ENCODE data around the gene KDF1. TPM values are rescaled to one million over a fixed set of nuclear protein-coding genes. Genes with fewer than 3 reads are reported as not detected.

Gene KDF1
- total and polyA plus RNA-seq, 2 donors (not counting 3 experiments of a cell fraction or from before 2014, with no cell fraction given) = not detected

- Histone ChIP-seq H3K4me1 (ENCODE audit: control insufficient read depth, extremely low read depth, insufficient read depth, low read length) (peaks cover 8% of the 10 kb centered on the region), H3K27me3 (ENCODE audit: control insufficient read depth in 2 of 2, insufficient read depth in 2 of 2, low read length in 2 of 2) (no peaks in the 10 kb centered on the region), H3K9me3 (replicated peaks; ENCODE audit: control insufficient read depth, insufficient read depth, low read length) (no peaks in the 10 kb centered on the region), H3K9me1 (replicated peaks; ENCODE audit: control insufficient read depth, extremely low read depth, insufficient read depth, low read length) (no peaks in the 10 kb centered on the region), H3K4me2 (ENCODE audit: insufficient read depth, low read length) (no peak overlapping the region), H3K36me3 (ENCODE audit: control insufficient read depth in 2 of 2, extremely low read depth in 1 of 2, insufficient read depth in 2 of 2, low read length in 2 of 2) (peaks cover 14 to 41% of the 10 kb centered on the region in 2 experiments), H3K4me3 (replicated peaks in 1 of 3; ENCODE audit: insufficient read depth in 1 of 3, low read depth in 1 of 3, low read length in 3 of 3) (no peak overlapping the region), H3K9ac (replicated peaks; ENCODE audit: extremely low read depth, insufficient read depth, low read length) (no peak overlapping the region), H3K79me2 (ENCODE audit: control insufficient read depth, insufficient read depth, low read length) (no peaks in the 10 kb centered on the region), H2AFZ (ENCODE audit: low read depth, low read length) (no peak overlapping the region), H4K20me1 (replicated peaks; ENCODE audit: control insufficient read depth, extremely low read depth, insufficient read depth, low read length) (no peaks in the 10 kb centered on the region), H3K27ac (ENCODE audit: insufficient read depth, low read depth, low read length) (no peak overlapping the region)
- intact Hi-C loops (cut with micrococcal nuclease) (no loop called here), dilution Hi-C loops (cut with MboI; ENCODE audit: extremely low pct_ligation_motif_present, low sequenced_read_pairs) (no loop called here)
- FAIRE-seq = no peak
- ChIA-PET POLR2A (no interaction called here), CTCF (no interaction called here)
- TF ChIP-seq EZH2 (IDR thresholded peaks at IDR 0.05; ENCODE audit: borderline replicate concordance, low read depth, low read length, severe bottlenecking) (no peak), GATA2 (IDR thresholded peaks at IDR 0.05; ENCODE audit: insufficient read depth, insufficient read length, low read depth, low read length) (no peak), FOS (IDR thresholded peaks at IDR 0.05; ENCODE audit: borderline replicate concordance, insufficient read depth, low read length) (no peak), POLR2AphosphoS5 (IDR thresholded peaks at IDR 0.05; ENCODE audit: insufficient read depth, low read depth, low read length) (no peak), JUN (IDR thresholded peaks at IDR 0.05; ENCODE audit: borderline replicate concordance, insufficient read depth, insufficient read length, low read depth) (no peak), MYC (IDR thresholded peaks at IDR 0.05; ENCODE audit: low read depth, low read length) (no peak), POLR2A (IDR thresholded peaks at IDR 0.05; ENCODE audit: low read depth, low read length) (no peak), MAX (IDR thresholded peaks at IDR 0.05; ENCODE audit: insufficient read depth, insufficient read length) (no peak)
- TF ChIP-seq, protein P1, sequence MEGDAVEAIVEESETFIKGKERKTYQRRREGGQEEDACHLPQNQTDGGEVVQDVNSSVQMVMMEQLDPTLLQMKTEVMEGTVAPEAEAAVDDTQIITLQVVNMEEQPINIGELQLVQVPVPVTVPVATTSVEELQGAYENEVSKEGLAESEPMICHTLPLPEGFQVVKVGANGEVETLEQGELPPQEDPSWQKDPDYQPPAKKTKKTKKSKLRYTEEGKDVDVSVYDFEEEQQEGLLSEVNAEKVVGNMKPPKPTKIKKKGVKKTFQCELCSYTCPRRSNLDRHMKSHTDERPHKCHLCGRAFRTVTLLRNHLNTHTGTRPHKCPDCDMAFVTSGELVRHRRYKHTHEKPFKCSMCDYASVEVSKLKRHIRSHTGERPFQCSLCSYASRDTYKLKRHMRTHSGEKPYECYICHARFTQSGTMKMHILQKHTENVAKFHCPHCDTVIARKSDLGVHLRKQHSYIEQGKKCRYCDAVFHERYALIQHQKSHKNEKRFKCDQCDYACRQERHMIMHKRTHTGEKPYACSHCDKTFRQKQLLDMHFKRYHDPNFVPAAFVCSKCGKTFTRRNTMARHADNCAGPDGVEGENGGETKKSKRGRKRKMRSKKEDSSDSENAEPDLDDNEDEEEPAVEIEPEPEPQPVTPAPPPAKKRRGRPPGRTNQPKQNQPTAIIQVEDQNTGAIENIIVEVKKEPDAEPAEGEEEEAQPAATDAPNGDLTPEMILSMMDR (IDR thresholded peaks at IDR 0.05; ENCODE audit: extremely low read depth in 1 of 2, insufficient read depth in 1 of 2, low read depth in 1 of 2, low read length in 2 of 2) = no peak
- no peak for DNase-seq (ENCODE audit: low read depth, low spot score)
- BruUV-seq (replicated peaks) = no TSS peak
These were observed 14.5 kb downstream of the KDF1 start for GRCh38 chr1:26945728-26946127.

Measured in endothelial cell of umbilical vein (primary cell).